GM12874 (cell line): Measurements from ENCODE around the gene SELENOO.

Experiments used
- CTCF ChIP-seq: IDR thresholded peaks from 2 replicates; pipeline ENCODE4 v1.5.1; 2011; ENCODE audit warnings: low read depth, mild to moderate bottlenecking, control low read depth, low read length, moderate library complexity; ENCODE audit not compliant: insufficient read depth

The SELENOO gene

GRCh38 chr22:50202130-50202666, 1.4 kb downstream of the SELENOO start:
- TF ChIP-seq CTCF, result no peak

- TF ChIP-seq CTCF, result no peak
Observed at GRCh38 chr22:50203288-50203687, 2.5 kb downstream of the SELENOO start.

DNA sequence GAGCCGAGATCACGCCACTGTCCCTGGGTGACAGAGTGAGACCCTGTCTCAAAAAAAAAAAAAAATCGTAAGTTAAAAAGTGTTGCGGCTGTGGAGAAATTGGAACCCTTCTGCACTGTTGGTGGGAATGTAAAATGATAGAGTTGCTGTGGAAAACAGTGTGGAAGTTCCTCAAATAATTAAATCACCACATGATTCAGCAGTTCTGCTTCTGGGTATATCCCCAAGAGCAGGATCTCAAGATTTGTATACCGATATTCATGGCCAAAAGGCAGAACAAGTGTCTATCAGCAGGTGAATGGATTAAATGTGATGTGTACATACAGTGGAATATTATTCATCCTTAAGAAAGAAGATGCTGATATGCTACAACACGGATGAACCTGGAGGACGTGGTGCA, 3.8 kb downstream of the SELENOO start:
- TF ChIP-seq CTCF, result no peak

DNA sequence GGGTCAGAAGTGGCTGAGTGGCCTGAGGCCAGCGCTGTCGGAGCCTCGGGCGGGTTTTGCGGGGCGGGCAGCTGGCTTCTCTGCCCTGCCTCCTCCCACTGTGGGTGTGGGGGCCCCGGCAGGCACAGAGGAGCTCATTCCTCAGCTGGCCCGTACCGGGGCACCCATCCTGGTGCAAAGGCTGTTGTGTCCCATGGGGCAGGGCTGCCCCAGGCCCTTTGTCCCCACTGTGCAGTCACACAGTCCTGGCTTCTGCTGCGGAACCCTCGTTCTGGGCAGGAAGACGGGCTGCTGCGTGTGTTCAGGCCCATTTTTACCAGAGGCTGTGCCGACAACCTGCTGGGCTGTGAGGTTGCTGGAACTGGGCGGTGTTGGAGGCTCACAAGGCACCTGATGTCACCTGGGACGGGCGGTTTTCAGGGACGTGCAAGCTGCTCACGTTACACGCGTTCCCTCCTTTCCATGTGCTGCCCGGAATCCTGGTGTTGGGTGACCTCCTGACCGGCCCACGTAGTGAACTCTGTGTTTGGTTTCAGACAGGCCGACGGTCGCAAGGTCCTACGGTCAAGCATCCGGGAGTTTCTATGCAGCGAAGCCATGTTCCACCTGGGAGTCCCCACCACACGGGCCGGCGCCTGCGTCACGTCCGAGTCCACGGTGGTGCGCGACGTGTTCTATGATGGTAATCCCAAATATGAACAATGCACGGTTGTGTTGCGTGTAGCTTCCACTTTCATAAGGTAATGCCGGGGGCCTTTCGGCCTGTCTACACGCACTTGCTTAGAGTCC, 5.2 kb downstream of the SELENOO start:
- no peak for TF ChIP-seq CTCF

DNA sequence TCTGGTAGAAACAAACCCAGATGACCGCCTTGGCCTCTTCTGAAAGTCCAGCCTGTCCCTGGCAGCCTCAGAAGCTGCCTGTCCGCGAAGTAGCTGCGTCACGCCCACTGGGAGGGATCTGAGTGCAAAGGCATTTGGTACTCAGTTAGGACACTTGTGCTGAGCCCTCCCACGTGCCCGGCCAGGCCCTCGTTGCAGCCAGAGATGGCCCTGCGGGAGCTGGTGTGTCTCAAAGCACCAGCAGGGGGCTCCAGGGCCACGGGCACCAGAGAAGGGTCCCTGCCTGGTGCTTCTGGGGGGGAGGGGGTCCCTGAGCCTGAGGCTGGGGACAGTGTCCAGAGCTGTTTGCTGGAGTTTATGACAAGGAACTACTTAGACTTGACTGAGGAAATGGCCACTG, 5.8 kb downstream of the SELENOO start:
- TF ChIP-seq CTCF, result peak; percentile 45; the same call in 1 of the 2 replicates

GRCh38 chr22:50207383-50208140, 6.8 kb downstream of the SELENOO start:
- no peak for TF ChIP-seq CTCF

GRCh38 chr22:50208430-50208938, 7.7 kb downstream of the SELENOO start:
- TF ChIP-seq CTCF, result no peak
